Lower leg skin (tissue), 3 donors: Measurements from ENCODE around the gene SLC35F5.

Source experiments
- CTCF ChIP-seq, 3 donors: fragments of 450-650 bp; IDR thresholded peaks; one replicate each; pipeline ENCODE4 v1.5.1; 2016; ENCODE audit warnings: antibody characterized with exemption in 3 of 3, mild to moderate bottlenecking in 3 of 3, moderate library complexity in 2 of 3
- POLR2A ChIP-seq, 2 donors: fragments of 450-650 bp; IDR thresholded peaks; one replicate each; pipeline ENCODE4 v1.6.1; 2016 to 2017; ENCODE audit warnings: antibody characterized with exemption in 2 of 2, mild to moderate bottlenecking in 1 of 2, moderate library complexity in 1 of 2

- no peak for TF ChIP-seq CTCF (IDR thresholded peaks at IDR 0.05)
- no peak for TF ChIP-seq POLR2A (IDR thresholded peaks at IDR 0.05)
These were observed 12.3 kb upstream of the SLC35F5 start for GRCh38 chr2:113768770-113769169.
